Measurements from ENCODE around the gene CFAP299. TPM values are rescaled to one million over a fixed set of nuclear protein-coding genes. Genes with fewer than 3 reads are reported as not detected.

CFAP299 gene
- total RNA-seq, 1 donor from 2014 or later = not detected

DNA sequence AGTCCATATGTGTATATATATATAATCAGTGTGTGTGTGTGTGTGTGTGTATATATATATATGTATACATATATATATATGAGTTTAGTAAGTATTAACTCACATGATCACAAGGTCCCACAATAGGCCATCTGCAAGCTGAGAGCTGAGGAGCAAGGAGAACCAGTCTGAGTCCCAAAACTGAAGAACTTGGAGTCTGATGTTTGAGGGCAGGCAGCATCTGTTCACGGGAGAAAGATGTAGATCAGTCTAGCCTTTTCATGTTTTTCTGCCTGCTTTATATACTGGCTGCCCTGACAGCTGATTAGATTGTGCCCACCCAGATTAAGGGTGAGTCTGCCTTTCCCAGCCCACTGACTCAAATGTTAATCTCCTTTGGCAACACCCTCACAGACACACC, 465.2 kb downstream of the CFAP299 start:
- intact Hi-C loops (cut with micrococcal nuclease) = loop anchor here (10.0 kb wide), 1 partner anchor 336 kb away; no protein-coding TSS in a partner anchor

DNA sequence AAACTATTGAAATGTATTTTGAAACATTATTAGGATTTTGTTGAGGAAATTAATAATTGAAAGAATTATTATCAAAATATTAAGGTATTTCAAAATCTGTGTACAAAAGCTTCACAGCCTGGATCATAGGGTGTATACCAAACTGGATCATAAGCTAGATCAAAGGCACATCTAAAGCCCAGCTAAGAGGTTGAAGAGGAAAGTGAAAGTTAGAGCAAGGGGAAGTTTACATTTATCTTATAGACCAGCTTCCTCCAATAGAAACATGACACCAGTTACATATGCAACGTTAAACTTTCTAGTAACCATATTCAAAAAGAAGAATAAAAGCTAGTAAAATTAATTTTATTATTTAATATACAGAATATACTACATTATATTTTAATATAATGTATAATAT, 467.8 kb downstream of the CFAP299 start:
- intact Hi-C loops (cut with micrococcal nuclease) = loop anchor here (10.0 kb wide), 1 partner anchor 339 kb away; no protein-coding TSS in a partner anchor

DNA sequence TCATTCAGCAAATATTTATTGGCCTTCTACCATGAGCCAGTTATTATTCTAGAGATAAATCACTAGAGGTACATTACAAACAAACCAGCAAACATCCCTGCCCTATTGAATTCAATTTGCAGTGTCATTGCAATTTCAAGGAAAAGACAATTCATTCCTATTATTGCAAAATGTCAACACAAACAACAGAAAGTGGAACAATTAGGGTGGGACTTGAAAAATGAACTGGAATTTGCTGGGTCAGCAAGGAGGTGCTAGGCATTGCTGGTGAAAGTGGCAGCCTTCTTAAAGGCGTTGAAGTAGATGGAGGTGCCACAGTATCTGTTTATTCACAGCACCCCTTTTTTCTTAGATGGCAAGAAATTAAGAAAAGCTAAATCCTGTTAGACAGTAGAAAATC, 470.9 kb downstream of the CFAP299 start:
- intact Hi-C loops (cut with micrococcal nuclease) = loop anchor here (10.0 kb wide), 1 partner anchor 342 kb away; no protein-coding TSS in a partner anchor

DNA sequence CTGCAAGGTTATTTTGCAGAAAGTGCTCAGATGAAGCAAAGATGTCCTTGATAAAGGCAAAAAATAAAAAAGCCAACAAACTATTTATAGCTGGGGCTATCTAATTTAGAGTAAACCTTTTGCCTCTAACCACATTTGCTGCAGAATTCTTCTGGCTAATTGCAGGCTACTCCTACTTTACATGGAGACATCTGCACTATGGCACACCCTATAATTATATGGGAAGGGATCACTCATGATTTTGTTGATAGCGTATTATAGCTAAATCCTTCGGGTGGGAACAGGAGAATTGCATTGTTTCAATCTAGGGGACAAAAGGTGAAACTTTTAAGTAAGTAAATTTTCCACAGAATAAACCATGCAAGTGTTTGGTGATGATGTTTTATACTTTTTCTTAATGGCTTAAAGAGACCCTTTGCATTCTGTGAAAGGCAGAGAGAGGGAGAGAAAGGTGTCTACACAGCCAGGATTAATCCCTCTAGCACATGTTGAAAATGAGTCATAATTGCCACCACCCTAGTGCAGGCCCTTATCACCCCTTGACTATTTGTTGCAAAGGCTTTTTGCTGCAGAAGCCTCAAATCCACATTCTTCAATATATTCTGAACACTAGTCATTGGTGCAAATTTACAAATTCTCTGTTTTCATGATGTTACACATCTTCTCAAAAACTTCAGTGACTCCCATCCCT, 473.7 kb downstream of the CFAP299 start:
- intact Hi-C loops (cut with micrococcal nuclease) = loop anchor here (10.0 kb wide), 1 partner anchor 344 kb away; no protein-coding TSS in a partner anchor

DNA sequence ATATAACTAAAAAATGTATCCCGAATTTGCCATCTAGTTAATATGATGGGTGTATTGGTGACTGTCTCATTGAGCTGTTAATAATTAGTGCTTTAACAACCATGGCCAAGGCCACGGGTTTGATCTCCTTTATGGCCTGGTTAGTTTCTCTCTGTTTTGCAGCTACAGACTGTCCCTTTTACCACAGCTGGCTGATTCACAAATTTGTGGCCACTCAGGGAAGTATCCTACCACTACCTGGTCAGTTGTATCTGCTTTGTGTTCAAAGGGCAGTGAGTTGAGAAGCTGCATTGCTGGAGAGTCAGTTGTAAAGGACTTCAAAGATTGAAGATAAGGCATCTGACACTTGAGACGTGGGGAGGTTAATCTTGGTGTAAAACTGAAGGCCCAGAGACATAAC, 475.9 kb downstream of the CFAP299 start:
- intact Hi-C loops (cut with micrococcal nuclease) = no loop called here

DNA sequence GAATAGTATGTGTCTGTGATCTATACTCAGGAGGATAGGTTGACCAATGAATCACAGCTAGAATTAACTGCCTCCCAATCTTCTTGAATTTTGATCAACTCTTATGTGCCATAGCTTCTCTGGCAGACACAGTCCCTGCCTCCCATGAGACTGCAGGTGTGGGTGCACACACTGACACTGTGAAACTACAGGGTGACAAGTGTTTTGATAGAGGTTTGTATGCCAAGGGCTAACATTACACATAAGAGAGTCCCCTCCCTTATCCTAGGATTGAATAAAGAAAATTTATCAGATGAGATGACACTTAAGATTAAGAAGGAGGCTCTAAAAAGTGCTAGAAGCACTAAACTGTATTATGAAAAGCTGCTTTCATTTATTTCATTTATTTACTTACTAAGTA, 476.6 kb downstream of the CFAP299 start:
- intact Hi-C loops (cut with micrococcal nuclease) = no loop called here

DNA sequence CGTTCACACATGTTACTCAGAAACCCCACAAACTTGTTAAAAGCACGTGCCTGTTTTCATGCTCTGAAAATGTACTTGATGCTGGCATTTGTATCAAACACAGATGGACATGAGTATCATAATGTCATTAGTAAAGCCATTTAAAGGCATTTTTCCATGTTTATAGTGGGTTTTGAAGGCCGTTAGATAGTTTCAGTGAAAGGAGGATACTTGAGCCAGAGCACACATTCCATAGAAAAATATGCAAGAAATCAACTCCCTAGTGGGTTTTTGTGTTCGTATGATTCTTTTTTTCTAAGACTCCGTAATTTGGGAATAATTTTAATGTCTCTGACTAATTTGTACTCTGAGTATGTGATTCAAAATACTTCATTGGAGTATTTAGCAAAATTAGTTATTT, 478.7 kb downstream of the CFAP299 start:
- intact Hi-C loops (cut with micrococcal nuclease) = no loop called here

DNA sequence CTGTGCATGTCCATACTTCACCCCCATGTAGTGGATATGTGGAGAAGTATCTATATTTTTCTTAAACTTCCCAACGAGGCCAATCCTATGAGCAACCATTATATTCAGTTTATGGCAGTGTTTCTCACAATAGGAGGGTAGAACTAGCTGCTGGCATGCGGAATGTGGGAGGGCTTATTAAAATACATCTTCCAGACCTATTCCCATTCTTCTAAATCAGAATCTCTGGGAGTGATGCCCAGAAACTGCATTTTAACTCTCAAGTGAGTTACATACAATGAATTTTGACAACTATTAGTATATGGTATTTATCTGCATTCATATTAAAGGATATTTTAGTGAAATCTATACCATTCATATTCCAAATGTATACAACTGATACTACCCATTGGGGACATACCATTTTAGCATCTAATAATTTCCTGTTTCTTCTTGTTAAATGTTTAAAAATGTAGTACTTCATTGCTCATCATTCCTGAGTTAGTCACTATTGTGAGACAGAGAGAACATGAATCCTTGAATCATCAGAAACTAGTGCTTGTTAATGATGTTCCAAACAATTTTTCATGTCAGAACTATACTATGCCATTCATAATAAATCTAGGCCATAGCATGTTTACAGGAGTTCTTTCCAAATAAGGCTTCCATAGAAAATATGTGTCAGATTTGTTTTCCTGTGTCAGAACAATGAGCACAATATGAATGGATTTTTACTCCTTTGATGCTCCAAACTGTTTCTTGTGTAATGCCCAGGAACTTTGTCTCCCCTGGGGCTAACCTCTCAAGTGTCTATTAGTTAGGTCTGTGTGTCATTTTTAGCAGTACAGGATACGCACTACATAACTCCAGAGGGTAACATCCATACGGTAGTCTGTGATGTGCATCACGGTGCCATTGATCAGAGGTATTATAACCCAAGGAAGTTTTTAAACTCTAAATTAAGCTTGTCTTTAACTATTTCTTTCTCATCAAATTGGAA, 496.1 kb downstream of the CFAP299 start:
- intact Hi-C loops (cut with micrococcal nuclease) = no loop called here

DNA sequence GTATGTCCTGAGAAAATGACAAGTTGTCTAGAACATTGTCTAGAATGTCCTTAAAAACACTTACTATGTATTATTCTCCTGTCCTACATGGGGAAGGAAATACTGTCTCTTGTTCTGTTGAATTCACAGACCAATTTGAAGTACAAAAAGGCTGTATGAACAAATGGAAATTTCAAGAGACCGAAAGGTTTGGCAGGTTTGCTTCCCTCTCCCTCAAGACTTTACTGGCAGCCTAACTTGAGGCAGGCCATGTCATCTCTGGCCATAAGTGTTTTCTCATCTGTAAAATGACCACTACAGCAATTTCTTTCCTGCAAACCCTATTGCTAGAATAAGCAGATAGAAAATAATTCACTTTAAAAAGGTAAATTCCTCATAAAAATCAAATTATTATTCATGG, 503.8 kb downstream of the CFAP299 start:
- intact Hi-C loops (cut with micrococcal nuclease) = no loop called here

DNA sequence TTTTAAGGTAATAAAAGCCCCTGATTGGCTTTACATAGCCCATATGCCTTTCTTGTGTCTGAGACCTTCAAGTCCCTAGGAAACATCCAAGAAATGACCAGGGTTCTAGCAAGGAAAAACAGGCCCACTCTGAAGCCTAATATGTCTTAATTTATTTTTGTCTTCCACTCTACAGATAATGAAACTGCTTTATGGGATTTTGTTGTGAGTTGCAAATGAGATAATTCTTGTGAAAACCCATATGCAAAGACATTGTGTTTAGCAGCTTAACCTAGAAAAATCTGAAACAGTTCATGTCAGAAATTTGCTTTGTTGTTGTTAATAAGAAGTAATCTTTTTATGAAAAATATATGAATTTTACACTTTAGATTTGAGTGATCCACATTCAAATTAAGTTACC, 504.3 kb downstream of the CFAP299 start:
- intact Hi-C loops (cut with micrococcal nuclease) = no loop called here

DNA sequence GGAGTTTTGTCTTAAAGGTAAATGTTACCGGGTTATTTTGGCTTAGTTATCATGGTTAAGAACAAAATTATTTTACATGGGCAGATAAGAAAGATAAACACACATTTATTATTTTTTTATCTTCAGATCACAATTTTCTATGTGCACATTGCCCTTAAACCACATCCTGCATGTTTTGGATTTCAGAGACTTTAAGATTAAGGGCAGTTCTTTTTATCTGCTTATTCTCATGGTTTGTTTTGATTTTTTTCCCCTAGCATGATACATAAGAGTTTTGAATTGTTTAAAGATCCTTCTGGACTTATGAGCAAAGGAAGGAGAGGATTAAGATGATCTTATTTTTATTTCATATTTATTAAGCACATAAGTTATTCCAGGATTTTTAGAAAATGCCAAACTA, 504.9 kb downstream of the CFAP299 start:
- intact Hi-C loops (cut with micrococcal nuclease) = no loop called here

DNA sequence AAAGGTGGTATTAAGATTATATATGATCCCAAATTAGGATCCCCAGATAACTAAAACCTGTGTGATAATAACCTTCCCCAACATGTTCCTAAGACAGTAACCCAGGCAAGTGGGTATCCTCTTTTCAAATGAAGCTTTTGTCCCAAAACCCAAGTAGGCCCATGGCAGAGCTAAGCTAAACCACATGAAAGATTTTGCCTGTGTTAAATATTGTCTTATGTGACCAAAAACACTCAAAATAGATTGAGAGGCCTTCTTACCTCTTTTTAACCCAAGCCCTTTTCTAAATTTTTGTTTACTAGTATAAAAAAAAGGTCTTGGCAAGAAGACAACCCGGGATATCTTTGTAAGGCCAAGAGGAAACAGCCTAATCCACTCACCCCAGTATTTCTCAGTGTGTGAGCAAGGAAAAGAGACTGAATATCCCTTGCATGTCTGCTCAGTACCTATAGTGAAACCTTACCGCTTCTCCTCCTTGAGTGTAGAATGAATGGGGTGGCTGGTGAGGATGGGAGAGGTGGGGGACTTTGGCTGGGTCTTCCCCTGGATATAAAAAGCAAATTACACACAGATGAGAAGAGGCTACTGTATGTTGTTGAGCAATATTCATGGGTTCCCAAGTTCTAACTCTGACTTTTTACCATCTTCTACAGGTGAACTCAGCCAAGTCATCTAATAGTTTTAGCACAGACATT, 506.2 kb downstream of the CFAP299 start:
- intact Hi-C loops (cut with micrococcal nuclease) = no loop called here

DNA sequence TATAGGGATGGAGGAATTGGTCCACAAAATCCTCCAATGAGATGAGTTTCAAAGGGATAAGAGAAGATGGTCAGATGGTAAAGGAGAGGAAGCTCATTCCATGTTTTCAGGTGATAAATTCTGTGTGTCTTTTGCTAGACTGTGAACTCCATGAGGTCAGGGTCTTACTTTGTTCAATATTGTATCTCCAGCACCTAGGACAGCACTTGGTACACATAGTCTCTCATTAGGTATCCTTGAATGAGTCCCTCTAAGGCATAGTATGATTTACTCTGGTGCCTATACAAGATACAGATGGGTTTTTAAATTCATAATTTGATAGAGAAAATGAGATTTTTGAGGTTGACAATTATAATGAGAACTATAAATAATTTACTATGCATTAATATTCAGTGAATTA, 510.7 kb downstream of the CFAP299 start:
- intact Hi-C loops (cut with micrococcal nuclease) = no loop called here

DNA sequence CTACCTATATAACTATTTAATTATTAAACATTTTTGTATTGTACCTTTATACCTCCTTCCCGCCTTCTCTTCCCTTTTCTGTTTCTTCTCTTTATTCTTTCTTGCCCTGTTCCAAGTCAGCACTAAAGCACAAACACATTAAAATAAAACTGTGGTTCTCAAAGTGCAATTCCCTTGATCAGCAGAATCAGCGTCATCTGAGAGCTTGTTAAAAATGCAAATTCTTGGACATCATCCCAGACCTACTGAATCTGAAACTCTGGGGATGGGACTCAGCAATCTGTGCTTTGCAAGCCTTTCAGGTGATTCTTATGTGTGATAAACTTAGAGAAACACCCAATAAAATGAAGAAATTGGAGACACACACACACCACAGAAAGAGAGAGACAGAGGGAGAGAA, 516.5 kb downstream of the CFAP299 start:
- intact Hi-C loops (cut with micrococcal nuclease) = no loop called here

DNA sequence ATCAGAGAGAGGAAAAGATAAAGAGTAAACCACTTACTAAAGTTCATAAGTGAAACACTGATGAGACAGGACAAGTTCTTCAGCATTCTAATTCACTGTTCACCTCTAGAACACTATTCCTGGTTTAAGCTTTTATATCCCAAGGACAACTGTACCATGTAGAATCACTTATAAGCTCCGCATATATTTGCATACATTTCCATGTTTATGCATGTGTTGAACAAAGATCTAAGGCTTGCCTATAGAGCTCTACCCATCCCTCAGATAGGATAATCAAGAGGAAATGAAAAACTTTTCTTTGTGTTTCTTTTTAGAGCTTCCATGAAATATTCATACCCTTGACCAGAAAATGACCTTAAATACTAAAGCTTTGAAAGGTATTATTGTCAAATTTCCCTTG, 538.0 kb downstream of the CFAP299 start:
- intact Hi-C loops (cut with micrococcal nuclease) = no loop called here

DNA sequence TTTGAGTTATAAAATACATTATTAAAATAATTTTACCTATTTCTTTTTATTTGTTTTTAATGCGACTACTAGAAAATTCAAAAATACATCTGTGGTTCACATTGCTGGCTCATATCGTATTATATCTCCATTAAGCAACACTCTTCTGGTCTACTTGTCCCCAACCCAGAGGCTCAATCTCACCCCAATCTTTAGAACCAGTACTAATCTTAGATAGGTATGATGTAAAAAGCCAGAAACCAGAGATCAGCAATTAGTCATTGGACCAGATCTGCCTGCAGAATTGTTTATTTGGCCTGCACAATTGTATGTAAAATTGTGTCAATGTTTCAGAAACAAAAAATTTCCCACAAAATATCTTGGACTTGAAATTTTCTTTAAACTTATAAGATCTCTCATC, 539.4 kb downstream of the CFAP299 start:
- intact Hi-C loops (cut with micrococcal nuclease) = no loop called here

DNA sequence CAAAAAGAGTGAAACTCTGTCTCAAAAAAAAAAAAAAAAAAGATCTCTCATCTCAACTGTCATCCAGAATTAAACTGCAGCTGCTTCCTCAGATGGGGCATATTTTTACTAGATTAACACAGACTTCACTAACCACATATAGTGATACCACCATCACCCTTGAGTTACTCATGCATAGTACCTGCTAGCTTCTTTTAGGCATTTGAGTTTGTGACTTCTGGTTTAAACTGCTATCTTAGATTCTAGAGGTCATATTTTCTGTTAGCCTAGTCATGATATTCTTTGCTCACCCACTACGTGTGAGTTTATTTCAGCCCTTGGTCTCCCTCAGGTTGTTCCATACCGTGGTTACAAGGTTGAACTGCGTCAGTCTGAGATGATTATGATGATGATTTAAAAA, 540.1 kb downstream of the CFAP299 start:
- intact Hi-C loops (cut with micrococcal nuclease) = no loop called here

DNA sequence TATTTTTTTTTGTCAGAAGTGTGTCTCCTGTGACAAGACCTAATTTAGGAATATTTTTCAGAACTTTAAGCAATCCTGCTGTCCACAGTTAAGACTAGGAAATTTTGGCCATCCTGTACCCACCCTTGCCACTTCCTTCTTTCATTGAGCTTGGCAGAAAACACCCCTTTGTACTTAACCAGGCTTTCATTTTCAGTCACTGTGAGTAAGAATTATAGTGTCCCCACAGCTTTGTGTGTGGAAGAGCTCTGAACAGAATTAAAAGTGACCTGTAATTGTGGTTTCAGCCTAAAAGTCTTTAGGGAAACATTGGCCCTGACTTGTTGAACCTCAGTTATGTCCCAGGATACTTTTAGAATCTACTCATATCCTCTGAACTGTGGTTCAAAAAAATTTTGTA, 541.3 kb downstream of the CFAP299 start:
- intact Hi-C loops (cut with micrococcal nuclease) = no loop called here

DNA sequence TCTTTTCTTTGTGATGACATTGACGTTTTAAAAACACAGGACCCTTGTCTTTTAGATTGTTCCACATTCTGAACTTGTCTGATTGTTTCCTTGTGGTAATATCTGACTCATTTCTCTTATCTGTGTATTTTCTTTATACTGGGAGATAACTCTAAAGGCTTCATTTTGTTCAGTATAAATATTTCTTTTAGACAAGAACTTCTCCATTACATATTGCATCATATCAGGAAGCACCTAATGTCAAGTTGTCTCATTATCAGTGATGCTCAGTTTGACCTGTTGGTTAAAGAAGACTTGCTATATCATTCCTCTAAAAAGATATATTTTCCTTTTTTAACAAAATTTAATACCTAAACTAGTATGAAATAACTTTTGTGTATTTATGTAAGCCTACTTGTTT, 542.7 kb downstream of the CFAP299 start:
- intact Hi-C loops (cut with micrococcal nuclease) = no loop called here

DNA sequence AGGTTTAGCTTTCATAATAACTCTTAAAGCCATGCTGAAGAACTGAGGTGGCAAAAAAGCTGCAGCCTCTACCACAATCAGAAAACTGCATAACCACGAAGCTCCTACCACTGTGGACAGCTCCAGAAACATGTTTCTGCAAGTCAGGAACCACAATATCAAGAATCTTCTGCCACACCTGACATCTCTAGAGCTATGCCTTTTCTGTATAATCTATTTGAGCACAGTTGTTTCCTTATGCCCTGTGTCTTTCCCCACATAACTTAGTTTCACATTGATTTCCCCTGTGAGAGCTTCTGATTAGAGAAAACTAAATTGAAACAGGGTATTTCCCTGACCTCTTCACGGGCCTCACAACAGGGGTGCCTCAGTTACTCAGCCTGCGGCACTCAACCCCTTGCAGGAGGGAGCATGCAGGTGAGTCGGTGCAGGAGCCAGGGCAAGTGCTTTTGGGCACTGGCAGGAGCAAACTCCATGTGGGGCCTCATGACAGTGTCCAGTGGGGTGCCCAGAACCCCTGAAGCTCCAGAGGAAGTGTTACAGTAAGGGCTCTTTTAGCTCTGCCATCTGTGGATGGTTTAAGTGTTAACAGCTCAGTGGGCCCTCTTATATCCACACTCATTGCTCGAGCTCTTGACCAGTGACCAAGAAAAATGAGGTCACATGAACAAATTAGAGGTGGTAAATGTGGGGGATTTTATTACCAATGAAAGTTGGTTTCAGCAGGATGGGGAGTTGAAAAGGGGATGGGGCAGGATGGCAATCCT, 562.2 kb downstream of the CFAP299 start:
- intact Hi-C loops (cut with micrococcal nuclease) = no loop called here

DNA sequence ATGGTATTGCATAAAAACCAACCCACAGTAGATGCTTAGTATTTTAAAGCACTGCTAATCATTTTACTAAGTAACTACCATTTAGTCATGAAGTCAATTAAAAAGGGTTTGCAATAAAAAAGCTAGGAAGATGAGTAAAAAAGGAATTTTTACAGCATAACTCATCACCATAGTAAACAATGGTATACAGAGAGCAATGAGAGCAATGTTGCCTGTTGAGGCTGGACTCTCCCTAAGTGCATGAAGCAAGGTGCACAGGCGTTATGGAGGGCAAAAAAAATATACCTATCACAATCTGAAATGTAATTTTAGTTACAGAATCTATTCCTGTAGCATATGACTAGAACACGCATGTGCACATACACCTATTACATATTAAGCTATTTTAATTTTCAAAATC, 565.4 kb downstream of the CFAP299 start:
- intact Hi-C loops (cut with micrococcal nuclease) = no loop called here

Measured in T-helper 1 cell treated with Interleukin-12 subunit alpha and Interleukin-12 subunit beta and Interleukin-4 antibody, amounts not matched to agents 30 ng/mL and 1 ng/mL, for 36 hours (primary cell).